ENCODE measurements around the gene RELN.

RELN gene

DNA sequence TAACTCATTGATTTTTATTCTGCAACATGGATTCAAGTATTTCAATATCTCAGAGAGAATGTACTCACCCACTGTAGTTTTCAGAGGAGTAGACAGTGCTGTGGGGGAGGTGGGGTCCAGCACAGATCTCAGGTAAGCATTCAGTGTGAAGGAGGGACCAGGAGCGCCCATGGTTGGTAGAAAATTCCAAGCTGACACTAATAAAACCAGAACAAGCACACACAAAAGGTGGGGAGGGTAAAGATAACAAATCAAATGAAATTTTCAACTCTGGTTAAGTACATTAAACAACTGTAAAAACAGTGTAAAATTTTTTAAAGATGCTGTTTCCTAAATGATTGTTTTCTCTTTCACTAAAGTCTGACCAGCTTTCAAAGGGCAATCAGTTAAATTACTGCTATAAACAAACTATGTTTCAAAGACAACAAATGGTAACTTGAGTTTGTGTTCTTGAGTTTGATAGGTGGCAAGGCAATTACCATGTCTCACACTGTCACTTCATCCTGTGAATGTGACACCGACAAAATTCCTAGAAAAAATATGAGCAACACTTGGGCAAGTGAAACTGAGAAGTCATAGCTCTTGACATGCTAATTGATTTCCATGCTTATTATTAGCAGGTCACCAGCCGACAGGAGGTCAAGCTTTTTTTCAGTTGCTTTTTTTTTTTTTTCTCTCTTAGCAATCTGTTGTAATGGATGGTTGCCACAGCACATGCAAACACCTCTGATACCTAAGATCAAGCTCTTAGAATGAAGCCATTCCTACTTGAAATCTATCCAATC is 337.7 kb downstream of the RELN start:
- ChIA-PET CTCF (interaction anchor here (0.6 kb wide), 1 partner anchor 1724 kb away, joined by 3 read pairs; no protein-coding TSS in a partner anchor), POLR2A (ENCODE audit: low non-redundant PET) (no interaction called here)
- DNase-seq (ENCODE audit: low spot score): no peak
- no peak overlapping the region for H3K27ac ChIP-seq
- TF ChIP-seq, protein P1, sequence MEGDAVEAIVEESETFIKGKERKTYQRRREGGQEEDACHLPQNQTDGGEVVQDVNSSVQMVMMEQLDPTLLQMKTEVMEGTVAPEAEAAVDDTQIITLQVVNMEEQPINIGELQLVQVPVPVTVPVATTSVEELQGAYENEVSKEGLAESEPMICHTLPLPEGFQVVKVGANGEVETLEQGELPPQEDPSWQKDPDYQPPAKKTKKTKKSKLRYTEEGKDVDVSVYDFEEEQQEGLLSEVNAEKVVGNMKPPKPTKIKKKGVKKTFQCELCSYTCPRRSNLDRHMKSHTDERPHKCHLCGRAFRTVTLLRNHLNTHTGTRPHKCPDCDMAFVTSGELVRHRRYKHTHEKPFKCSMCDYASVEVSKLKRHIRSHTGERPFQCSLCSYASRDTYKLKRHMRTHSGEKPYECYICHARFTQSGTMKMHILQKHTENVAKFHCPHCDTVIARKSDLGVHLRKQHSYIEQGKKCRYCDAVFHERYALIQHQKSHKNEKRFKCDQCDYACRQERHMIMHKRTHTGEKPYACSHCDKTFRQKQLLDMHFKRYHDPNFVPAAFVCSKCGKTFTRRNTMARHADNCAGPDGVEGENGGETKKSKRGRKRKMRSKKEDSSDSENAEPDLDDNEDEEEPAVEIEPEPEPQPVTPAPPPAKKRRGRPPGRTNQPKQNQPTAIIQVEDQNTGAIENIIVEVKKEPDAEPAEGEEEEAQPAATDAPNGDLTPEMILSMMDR (conservative IDR thresholded peaks at IDR 0.05; ENCODE audit: low read depth): no peak

DNA sequence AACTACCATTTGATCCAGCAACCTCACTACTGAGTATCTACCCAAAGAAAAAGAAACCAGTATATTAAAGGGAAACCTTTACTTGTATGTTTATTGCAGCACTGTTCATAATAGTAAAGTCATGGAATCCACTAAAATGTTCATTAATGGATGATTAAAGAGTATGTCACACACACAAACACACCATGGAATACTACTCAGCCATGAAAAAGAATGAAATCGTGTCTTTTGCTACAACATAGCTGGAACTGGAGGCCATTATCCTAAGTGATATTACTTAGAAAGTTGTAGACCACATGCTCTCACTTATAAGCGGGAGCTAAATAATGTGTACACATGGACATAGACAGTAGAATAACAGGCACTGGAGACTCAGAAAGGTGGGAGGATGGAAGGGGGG is 340.4 kb downstream of the RELN start:
- POLR2A ChIA-PET (ENCODE audit: low non-redundant PET): no interaction called here
- DNase-seq (ENCODE audit: low spot score): no peak
- H3K27ac ChIP-seq: no peak overlapping the region
- TF ChIP-seq, protein P1 (conservative IDR thresholded peaks at IDR 0.05; ENCODE audit: low read depth): no peak
- CTCF ChIA-PET: no interaction called here

DNA sequence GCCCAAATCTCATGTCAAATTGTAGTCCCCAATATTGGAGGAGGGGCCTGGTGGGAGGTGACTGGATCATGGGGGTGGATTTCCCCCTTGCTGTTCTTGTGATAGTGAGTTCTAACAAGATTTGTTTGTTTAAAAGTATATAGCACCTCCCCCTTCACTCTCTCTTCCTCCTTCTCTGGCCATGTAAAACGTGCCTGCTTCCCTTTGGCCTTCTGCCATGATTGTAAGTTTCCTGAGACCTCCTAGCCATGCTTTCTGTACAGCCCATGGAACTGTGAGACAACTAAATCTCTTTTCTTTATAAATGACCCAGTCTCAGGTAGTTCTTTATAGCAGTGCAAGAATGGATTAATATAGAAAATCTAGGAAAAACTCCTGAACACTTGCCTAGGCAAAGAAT is 341.3 kb downstream of the RELN start:
- POLR2A ChIA-PET (ENCODE audit: low non-redundant PET): no interaction called here
- H3K27ac ChIP-seq: no peak overlapping the region
- CTCF ChIA-PET: no interaction called here
- DNase-seq (ENCODE audit: low spot score): no peak
- TF ChIP-seq, protein P1 (conservative IDR thresholded peaks at IDR 0.05; ENCODE audit: low read depth): no peak

DNA sequence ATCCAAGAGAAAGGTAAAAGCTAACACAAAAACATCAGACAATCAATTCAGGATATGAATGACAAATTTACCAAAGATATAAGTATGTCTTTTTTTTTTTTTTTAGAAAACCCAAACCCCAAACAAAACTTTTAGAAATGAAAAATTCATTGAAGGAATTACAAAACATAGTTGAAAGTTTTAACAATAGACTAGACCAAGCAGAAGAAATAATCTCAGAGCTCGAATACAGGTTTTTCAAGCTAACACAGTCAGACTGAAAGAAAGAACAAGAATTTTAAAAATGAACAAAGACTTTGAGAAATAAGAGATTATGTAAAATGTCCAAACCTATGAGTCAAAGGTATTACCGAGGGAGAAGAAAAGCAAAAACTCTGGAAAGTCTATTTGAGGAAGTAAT is 345.1 kb downstream of the RELN start:
- TF ChIP-seq, protein P1 (conservative IDR thresholded peaks at IDR 0.05; ENCODE audit: low read depth): no peak
- H3K27ac ChIP-seq: no peak overlapping the region
- POLR2A ChIA-PET (ENCODE audit: low non-redundant PET): no interaction called here
- DNase-seq (ENCODE audit: low spot score): no peak
- CTCF ChIA-PET: no interaction called here

DNA sequence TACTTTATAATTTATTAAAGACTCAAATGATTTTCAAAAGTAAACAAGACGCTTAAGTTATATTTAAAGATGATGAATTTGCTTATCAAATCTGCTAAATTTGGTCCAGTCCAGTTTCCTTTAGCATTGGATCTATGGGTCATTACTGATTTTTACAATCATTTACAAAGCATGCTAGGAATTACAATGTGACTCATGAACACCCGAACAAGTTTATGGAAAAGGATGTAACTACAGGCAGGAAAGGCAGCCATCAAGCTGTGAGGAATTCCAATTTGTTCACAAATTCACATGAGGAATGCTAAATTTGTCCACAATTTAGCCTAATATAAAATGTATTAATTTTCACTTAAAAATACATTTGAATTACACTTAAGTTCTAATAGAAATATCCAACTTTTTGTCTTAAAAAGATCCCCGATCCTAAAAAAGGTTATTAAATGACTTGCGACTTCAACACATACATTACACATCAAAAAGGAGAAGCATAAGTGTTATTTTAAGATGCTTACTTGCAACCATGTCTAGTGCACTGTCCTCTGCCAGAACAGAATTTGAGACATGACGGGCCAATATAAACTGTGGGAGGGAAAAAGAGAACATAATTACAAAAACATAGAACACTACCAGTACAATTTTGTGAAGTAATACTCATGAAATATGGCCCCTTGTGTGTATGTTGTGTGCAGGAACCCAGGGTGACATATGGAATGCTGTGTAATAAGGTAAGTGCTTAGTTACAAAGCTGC is 349.3 kb downstream of the RELN start:
- peak; percentile 47 for DNase-seq (ENCODE audit: low spot score)
- H3K27ac ChIP-seq: no peak overlapping the region
- ChIA-PET CTCF (no interaction called here), POLR2A (ENCODE audit: low non-redundant PET) (interaction anchor here (0.6 kb wide), 1 partner anchor 485 kb away, joined by 4 read pairs; no protein-coding TSS in a partner anchor)
- TF ChIP-seq, protein P1 (conservative IDR thresholded peaks at IDR 0.05; ENCODE audit: low read depth): no peak

DNA sequence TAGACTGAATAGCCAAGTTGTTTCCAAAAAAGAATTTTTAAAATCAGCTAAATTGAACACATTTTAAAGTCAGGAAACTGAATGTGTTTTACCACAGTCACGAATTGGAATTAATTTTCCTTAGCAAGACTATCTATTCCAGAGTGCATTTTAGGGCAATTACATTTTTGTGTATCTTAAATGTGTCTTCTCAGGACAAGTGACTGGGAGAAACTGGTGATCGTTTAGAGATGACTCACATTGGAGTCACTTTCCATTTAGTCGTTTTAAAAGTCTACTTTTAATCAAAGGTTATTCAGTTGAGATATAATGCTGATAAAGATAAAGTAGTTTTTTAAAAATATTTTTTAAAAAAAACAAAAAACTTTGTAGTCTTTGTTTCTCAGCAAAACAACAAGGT is 351.7 kb downstream of the RELN start:
- ChIA-PET POLR2A (ENCODE audit: low non-redundant PET) (no interaction called here), CTCF (no interaction called here)
- DNase-seq (ENCODE audit: low spot score): peak; percentile 13
- no peak overlapping the region for H3K27ac ChIP-seq
- TF ChIP-seq, protein P1 (conservative IDR thresholded peaks at IDR 0.05; ENCODE audit: low read depth): no peak

Data from RWPE1 (cell line).